ENCODE results near the gene FAM110D.

GRCh38 chr1:26182383-26182696 is 23.5 kb downstream of the FAM110D start:
- TF ChIP-seq CTCF (conservative IDR thresholded peaks at IDR 0.05; ENCODE audit: low read depth, low read length) (no peak), EZH2 (IDR thresholded peaks at IDR 0.05; ENCODE audit: low read length, unreplicated experiment) (no peak), EZH2phosphoT487 (IDR thresholded peaks at IDR 0.05; ENCODE audit: borderline replicate concordance, low read length) (no peak)

Data from PC-3 (cell line).